Upper lobe of left lung (tissue), 4 donors: ENCODE measurements around the gene ATP10B.

Experiments used
- EP300 ChIP-seq, 4 donors: sonication (generic); formaldehyde crosslinking; IDR thresholded peaks; one replicate each; pipeline ENCODE4 v1.5.1; 2017; ENCODE audit warnings: antibody characterized with exemption in 4 of 4, control low read depth in 2 of 4
- POLR2A ChIP-seq, 4 donors: fragments of 450-650 bp; IDR thresholded peaks; one replicate each; pipeline ENCODE4 v1.5.1; 2016 to 2017; ENCODE audit warnings: antibody characterized with exemption in 4 of 4, mild to moderate bottlenecking in 2 of 4
- TF ChIP-seq, protein P1 (sequence below), 6 experiments: fragments of 450-650 bp in 4 of 6; fragments of 200-600 bp in 2 of 6; sonication (generic) in 2 of 6; IDR thresholded peaks; one replicate each; pipeline ENCODE4 v1.5.1; 2016 to 2019; ENCODE audit warnings: antibody characterized with exemption in 6 of 6

DNA sequence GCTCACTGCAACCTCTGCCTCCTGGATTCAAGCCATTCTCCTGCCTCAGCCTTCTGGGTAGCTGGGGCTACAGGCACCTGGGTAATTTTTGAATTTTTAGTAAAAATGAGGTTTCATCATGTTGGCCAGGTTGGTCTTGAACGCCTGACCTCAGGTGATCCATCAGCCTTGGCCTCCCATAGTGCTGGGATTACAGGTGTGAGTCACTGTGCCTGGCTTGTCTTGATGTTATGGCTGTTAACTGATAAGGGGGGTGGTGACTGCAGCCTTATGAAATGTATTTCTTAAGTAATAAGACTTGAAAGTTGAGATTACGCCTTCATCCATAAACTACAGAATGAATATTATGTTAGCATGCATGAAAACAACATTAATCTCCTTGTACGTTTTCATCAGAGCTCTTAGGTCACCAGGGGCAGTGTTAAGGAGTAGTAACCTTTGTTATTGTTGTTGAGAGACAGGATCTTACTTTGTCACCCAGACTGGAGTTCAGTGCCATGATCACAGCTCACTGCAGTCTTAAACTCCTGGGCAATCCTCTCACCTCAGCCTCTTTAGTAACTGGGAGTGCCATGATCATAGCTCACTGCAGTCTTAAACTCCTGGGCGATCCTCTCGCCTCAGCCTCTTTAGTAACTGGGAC lies 148.3 kb downstream of the ATP10B start:
- TF ChIP-seq POLR2A (IDR thresholded peaks at IDR 0.05) (no peak), EP300 (IDR thresholded peaks at IDR 0.05) (no peak)
- TF ChIP-seq, protein P1, sequence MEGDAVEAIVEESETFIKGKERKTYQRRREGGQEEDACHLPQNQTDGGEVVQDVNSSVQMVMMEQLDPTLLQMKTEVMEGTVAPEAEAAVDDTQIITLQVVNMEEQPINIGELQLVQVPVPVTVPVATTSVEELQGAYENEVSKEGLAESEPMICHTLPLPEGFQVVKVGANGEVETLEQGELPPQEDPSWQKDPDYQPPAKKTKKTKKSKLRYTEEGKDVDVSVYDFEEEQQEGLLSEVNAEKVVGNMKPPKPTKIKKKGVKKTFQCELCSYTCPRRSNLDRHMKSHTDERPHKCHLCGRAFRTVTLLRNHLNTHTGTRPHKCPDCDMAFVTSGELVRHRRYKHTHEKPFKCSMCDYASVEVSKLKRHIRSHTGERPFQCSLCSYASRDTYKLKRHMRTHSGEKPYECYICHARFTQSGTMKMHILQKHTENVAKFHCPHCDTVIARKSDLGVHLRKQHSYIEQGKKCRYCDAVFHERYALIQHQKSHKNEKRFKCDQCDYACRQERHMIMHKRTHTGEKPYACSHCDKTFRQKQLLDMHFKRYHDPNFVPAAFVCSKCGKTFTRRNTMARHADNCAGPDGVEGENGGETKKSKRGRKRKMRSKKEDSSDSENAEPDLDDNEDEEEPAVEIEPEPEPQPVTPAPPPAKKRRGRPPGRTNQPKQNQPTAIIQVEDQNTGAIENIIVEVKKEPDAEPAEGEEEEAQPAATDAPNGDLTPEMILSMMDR (IDR thresholded peaks at IDR 0.05) = no peak
